Measurements from ENCODE around the gene ORC2.

ORC2 gene

GRCh38 chr2:200878289-200878880 is 85.1 kb downstream of the ORC2 start:
- no peaks in the 10 kb centered on the region for H3K9me3 Mint-ChIP-seq
- TF ChIP-seq CTCF (IDR thresholded peaks at IDR 0.05), result no peak
- no peaks in the 10 kb centered on the region for H3K4me1 Mint-ChIP-seq
- H3K4me3 Mint-ChIP-seq, result no peak overlapping the region
- no peak for DNase-seq
- peaks cover 73% of the 10 kb centered on the region for H3K36me3 Mint-ChIP-seq (ENCODE audit: low read depth)
- no peak overlapping the region for H3K27ac Mint-ChIP-seq
- H3K27me3 Mint-ChIP-seq (ENCODE audit: low read depth, poor library complexity), result no peaks in the 10 kb centered on the region

- DNase-seq, result no peak
- Mint-ChIP-seq H3K36me3 (ENCODE audit: low read depth) (peaks cover 72% of the 10 kb centered on the region), H3K27ac (no peak overlapping the region), H3K4me1 (no peaks in the 10 kb centered on the region), H3K27me3 (ENCODE audit: low read depth, poor library complexity) (no peaks in the 10 kb centered on the region), H3K9me3 (no peaks in the 10 kb centered on the region), H3K4me3 (no peak overlapping the region)
- TF ChIP-seq CTCF (IDR thresholded peaks at IDR 0.05), result no peak
These were observed 86.0 kb downstream of the ORC2 start for GRCh38 chr2:200877443-200877842.

- DNase-seq, result no peak
- no peak overlapping the region for H3K27ac Mint-ChIP-seq
- peaks cover 70% of the 10 kb centered on the region for H3K36me3 Mint-ChIP-seq (ENCODE audit: low read depth)
- no peak for TF ChIP-seq CTCF (IDR thresholded peaks at IDR 0.05)
- H3K9me3 Mint-ChIP-seq, result no peaks in the 10 kb centered on the region
- no peak overlapping the region for H3K4me3 Mint-ChIP-seq
- no peaks in the 10 kb centered on the region for H3K4me1 Mint-ChIP-seq
- no peaks in the 10 kb centered on the region for H3K27me3 Mint-ChIP-seq (ENCODE audit: low read depth, poor library complexity)
These were observed 89.9 kb downstream of the ORC2 start for GRCh38 chr2:200873560-200873959.

- DNase-seq, result no peak
- Mint-ChIP-seq H3K36me3 (ENCODE audit: low read depth) (peaks cover 63% of the 10 kb centered on the region), H3K27ac (no peak overlapping the region), H3K4me1 (no peaks in the 10 kb centered on the region), H3K4me3 (no peak overlapping the region), H3K9me3 (no peaks in the 10 kb centered on the region), H3K27me3 (ENCODE audit: low read depth, poor library complexity) (no peaks in the 10 kb centered on the region)
- TF ChIP-seq CTCF (IDR thresholded peaks at IDR 0.05), result no peak
These were observed 92.3 kb downstream of the ORC2 start for GRCh38 chr2:200871151-200871550.

GRCh38 chr2:200869014-200869413 is 94.4 kb downstream of the ORC2 start:
- no peak for TF ChIP-seq CTCF (IDR thresholded peaks at IDR 0.05)
- H3K36me3 Mint-ChIP-seq (ENCODE audit: low read depth), result peaks cover 42% of the 10 kb centered on the region
- no peaks in the 10 kb centered on the region for H3K27me3 Mint-ChIP-seq (ENCODE audit: low read depth, poor library complexity)
- no peak overlapping the region for H3K4me3 Mint-ChIP-seq
- no peak overlapping the region for H3K27ac Mint-ChIP-seq
- no peak for DNase-seq
- H3K9me3 Mint-ChIP-seq, result peaks cover 3% of the 10 kb centered on the region
- peaks cover 7% of the 10 kb centered on the region for H3K4me1 Mint-ChIP-seq
